ENCODE results near the gene LRRN4CL. TPM values are rescaled to one million over a fixed set of nuclear protein-coding genes. Genes with fewer than 3 reads are reported as not detected.

Gene LRRN4CL
- total and polyA plus RNA-seq, 9 of the 15 experiments (the other 6 are each of a cell fraction or from before 2014, with no cell fraction given) = 0.03 to 0.11 (median 0.05) TPM; not detected in 4

GRCh38 chr11:62727872-62728170 is 38.5 kb upstream of the LRRN4CL start (continued):
- TF ChIP-seq ZNF740 (CRISPR knock-in tag; IDR thresholded peaks at IDR 0.05) (no peak), ZNF740 (tag; IDR thresholded peaks at IDR 0.05) (no peak), CEBPG (CRISPR knock-in tag; IDR thresholded peaks at IDR 0.05) (no peak), CEBPG (tag; conservative IDR thresholded peaks at IDR 0.05 in 1 of 2, IDR thresholded peaks at IDR 0.05 in 1 of 2) (peak; percentile 45 to 68; a peak in 2 of 4 replicates), FOXK2 (conservative IDR thresholded peaks at IDR 0.05 in 1 of 2, IDR thresholded peaks at IDR 0.05 in 1 of 2; ENCODE audit: low read depth in 2 of 2) (0 out of 4 replicates have a peak, but pooled peaks of 1 of the 2 experiments have one; percentile 31), DACH1 (IDR thresholded peaks at IDR 0.05; ENCODE audit: partially characterized antibody) (no peak), CREB5 (CRISPR knock-in tag; IDR thresholded peaks at IDR 0.05) (no peak), HMGN3 (IDR thresholded peaks at IDR 0.05; ENCODE audit: borderline replicate concordance, extremely low read depth, insufficient read length, low read depth, low read length) (no peak), EP400 (IDR thresholded peaks at IDR 0.05) (0 out of 2 replicates have a peak, but pooled peaks have one; percentile 79), XRCC5 (IDR thresholded peaks at IDR 0.05; ENCODE audit: low read depth, low read length) (0 out of 2 replicates have a peak, but pooled peaks have one; percentile 19), ZNF165 (CRISPR knock-in tag; IDR thresholded peaks at IDR 0.05; ENCODE audit: borderline replicate concordance) (no peak), E2F5 (CRISPR knock-in tag; IDR thresholded peaks at IDR 0.05) (no peak), PATZ1 (CRISPR knock-in tag; IDR thresholded peaks at IDR 0.05; ENCODE audit: borderline replicate concordance) (no peak), FOXK1 (CRISPR knock-in tag; IDR thresholded peaks at IDR 0.05; ENCODE audit: borderline replicate concordance) (no peak)

Data from K562 (cell line).